ENCODE data around the gene PLCB1.

GRCh38 chr20:8744228-8744844 lies 612.3 kb downstream of the PLCB1 start:
- TF ChIP-seq BHLHE40 (IDR thresholded peaks at IDR 0.05; ENCODE audit: low read depth, low read length) (no peak), POLR2A (IDR thresholded peaks at IDR 0.05; ENCODE audit: low read depth, low read length) (no peak), CTCF (conservative IDR thresholded peaks at IDR 0.05; ENCODE audit: low read depth, low read length) (no peak), NFE2L2 (IDR thresholded peaks at IDR 0.05; ENCODE audit: low read depth, low read length) (no peak), FOS (IDR thresholded peaks at IDR 0.05; ENCODE audit: low read depth, low read length) (no peak), CHD1 (IDR thresholded peaks at IDR 0.05; ENCODE audit: low read depth, low read length) (no peak), USF2 (IDR thresholded peaks at IDR 0.05; ENCODE audit: low read depth, low read length) (no peak), RAD21 (IDR thresholded peaks at IDR 0.05; ENCODE audit: low read length) (no peak), RFX5 (IDR thresholded peaks at IDR 0.05; ENCODE audit: low read depth, low read length) (no peak), MAFK (IDR thresholded peaks at IDR 0.05; ENCODE audit: low read depth, low read length) (no peak), MXI1 (IDR thresholded peaks at IDR 0.05; ENCODE audit: borderline replicate concordance, low read depth, low read length) (no peak), SMC3 (IDR thresholded peaks at IDR 0.05; ENCODE audit: low read depth, low read length) (no peak)
